HG03378 (cell line): Measurements from ENCODE around the gene TLCD3A.
"Not testable (repeated sequence)": the region's sequence is repeated elsewhere in the genome, so short reads cannot be mapped to it uniquely, and the experiment has no call there.

Experiments used
- ATAC-seq: cut with Tn5 transposase; IDR thresholded peaks from one replicate; pipeline ENCODE4 v1.9.1; 2021; ENCODE audit warnings: mild to moderate bottlenecking, moderate library complexity; ENCODE audit not compliant: unreplicated experiment

TLCD3A gene

GRCh38 chr17:746783-747629 is 14.6 kb downstream of the TLCD3A start:
- no peak for ATAC-seq

- not testable (repeated sequence) for ATAC-seq
Observed at GRCh38 chr17:748604-749003, 16.2 kb downstream of the TLCD3A start.

DNA sequence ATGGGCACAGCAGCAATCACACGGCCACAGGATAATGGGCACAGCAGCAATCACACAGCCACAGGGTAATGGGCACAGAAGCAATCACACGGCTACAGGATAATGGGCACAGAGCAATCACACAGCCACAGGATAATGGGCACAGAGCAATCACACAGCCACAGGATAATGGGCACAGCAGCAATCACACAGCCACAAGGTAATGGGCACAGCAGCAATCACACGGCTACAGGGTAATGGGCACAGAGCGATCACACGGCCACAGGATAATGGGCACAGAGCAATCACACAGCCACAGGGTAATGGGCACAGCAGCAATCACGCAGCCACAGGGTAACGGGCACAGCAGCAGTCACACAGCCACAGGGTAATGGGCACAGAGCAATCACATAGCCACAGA is 17.0 kb downstream of the TLCD3A start:
- not testable (repeated sequence) for ATAC-seq

DNA sequence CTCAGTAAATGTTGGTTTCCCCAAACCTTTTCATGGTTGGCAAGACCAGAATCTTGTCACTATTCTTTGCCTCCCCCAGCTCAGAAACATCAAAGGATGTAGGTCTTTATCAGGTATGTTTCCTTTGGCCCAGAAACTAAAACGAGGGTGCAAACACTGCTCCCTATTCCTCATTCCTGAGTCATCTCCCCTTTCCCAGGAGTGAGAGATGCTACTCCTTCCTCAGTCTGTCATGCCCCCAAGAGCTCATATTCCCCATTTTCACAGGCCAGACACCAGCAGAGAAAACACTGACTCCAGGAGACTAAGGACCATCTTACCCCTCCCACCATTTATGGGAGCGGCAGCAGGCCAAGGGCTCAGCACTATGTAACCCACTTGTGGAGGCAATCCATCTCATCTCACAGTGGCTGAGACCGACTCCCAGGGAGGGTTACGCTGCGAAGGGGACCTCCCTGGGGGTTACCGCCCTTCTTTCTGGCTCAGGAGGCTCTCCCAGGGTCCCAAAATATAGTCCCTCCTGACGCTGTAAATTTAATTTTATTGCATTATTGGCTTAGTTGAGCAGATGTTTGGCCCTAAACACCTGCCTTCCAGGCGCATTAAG is 18.1 kb downstream of the TLCD3A start:
- no peak for ATAC-seq

GRCh38 chr17:751269-752001 is 19.0 kb downstream of the TLCD3A start:
- ATAC-seq = peak; percentile 38

DNA sequence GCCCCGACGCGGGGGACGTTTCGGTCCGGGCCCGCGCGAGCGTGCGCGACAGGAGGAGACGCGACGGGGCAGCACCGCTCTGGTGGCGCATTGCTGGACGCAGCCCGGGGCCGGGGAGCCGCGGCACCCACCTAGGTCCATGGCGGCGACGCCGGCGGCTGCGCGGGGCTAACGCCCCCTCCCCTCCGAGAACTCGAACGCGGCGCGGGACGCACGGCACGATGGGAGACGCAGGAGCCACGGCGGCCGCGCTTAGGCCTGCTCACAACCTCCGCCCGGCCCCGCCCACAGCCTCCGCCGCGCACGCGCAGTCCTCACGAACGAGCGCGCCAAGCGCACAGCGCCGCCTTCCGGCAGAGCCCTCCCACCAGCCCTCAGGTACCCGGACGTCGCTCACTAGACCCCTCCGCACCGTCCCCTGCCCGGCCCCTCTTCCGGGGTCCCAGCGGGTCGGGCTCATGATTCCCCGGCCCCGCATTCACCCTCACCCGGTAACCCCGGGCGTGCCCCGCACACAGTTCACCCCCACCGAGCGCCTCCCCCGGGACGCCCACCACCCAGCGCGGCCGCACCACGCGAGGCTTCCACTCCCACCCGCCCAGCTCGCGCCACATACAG is 19.7 kb downstream of the TLCD3A start, which contains the start of gene GEMIN4:
GEMIN4 (minus strand) TSS at position 263 of the 618 bp plus-strand sequence; CDS start at position 141, 122 bp downstream.
- ATAC-seq = peak; percentile 56

DNA sequence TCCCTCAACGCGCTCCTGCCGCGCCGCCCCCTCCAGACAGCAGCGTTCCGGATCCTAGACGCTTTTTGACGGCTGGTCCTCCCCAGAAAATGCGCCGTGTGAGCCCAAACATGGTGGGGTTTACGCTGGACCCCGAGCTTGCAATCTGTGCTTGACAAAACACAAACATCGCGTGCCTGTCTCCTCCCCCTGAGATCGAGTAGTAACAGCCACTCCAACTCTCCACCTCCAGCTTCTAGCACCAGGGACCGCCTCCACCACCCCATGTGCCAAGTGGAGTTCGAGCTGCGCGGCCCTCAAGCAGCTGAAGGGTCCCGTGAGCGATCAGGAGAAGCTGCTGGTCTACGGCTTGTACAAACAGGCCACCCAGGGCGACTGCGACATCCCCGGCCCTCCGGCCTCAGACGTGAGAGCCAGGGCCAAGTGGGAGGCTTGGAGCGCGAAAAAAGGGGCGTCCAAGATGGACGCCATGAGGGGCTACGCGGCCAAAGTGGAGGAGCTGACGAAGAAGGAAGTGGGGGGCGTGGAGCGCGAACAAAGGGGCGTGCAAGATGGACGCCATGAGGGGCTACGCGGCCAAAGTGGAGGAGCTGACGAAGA is 20.3 kb downstream of the TLCD3A start:
- no peak for ATAC-seq

- ATAC-seq = no peak
Observed at GRCh38 chr17:753418-753817, 21.0 kb downstream of the TLCD3A start.

DNA sequence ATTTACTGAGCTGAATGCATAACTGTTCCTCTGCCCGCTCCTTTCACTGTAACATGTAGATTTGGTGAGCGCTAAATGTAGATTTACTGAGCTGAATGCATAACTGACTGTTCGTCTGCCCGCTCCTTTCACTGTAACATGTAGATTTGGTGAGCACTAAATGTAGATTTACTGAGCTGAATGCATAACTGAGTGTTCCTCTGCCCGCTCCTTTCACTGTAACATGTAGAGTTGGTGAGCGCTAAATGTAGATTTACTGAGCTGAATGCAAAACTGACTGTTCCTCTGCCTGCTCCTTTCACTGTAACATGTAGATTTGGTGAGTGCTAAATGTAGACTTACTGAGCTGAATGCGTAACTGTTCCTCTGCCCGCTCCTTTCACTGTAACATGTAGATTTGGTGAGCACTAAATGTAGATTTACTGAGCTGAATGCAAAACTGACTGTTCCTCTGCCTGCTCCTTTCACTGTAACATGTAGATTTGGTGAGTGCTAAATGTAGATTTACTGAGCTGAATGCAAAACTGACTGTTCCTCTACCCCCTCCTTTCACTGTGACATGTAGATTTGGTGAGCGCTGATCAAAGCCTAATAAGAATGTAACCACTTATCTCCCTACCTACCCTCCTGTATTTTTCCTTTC is 23.0 kb downstream of the TLCD3A start:
- not testable (repeated sequence) for ATAC-seq

GRCh38 chr17:756010-756567 is 23.7 kb downstream of the TLCD3A start:
- ATAC-seq = not testable (repeated sequence)

DNA sequence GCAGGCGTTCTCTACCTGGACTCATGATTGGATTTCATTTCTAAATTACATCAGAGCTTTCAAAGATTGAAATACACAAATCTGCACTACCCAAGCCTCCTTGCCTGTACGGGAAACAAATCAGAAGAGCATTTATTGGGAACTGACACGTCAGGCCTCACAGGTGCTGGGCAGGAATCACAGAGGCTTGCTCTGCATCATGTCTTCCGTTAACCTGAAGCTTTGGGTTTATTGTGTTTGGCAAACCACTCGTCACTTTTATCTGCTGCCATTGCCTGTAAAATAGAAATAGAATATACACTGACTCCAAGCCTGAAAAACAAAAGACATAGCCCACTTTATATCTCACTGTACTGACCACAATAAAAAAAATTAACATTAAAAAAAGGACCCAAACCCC is 27.6 kb downstream of the TLCD3A start:
- ATAC-seq = no peak

- no peak for ATAC-seq
Observed at GRCh38 chr17:760371-760770, 28.0 kb downstream of the TLCD3A start.

DNA sequence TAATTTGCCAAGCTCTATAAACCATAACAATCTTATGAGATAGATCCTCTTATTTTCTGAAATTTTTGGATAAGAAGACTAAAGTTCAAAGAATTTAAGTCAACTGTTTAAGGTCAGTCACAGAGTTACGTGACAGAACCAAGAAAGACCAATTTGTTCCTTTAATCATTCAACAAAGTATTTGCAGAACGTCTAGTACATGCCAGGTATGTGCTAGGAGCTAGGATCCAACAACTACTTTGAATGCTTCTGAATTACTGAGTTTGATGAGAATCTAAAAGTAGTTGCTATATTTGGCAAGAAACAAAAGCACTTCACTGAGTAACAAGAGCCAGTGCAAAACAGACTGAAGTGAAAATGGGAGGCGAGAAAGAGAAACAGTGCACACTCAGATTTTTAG is 34.7 kb downstream of the TLCD3A start:
- ATAC-seq = no peak

DNA sequence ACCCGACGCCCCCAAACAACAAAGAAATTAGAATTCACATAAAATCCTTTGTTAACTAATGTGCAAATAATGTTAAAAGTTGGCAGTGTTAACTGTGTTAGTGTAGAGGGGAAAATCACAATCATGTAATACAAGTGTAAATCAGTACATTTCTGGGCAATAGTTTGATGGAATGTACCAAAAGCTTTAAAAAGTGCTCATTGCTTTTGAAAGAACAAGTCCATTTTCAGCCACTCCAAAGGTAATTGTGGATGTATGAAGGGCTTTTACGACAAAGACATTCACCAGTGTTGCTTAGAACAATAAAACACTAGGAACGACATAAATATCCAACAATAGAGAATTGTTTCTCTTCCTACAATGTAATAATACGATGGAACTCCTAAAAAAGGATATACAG is 40.6 kb downstream of the TLCD3A start:
- ATAC-seq = no peak

- no peak for ATAC-seq
Observed at GRCh38 chr17:773467-774312, 41.3 kb downstream of the TLCD3A start.

DNA sequence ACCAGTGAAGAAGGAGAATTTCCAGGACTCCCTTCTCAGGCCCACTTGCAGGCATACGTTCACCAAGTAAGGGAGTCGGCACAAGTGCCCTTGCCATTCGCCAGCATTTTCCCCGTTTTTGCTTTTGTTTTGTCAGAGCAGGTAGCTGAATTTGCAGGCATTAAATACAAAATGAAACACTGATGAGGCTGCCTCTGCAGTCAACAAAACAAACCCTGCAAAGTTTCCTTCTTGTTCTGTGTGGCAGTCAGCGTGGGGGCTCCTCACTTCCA is 41.9 kb downstream of the TLCD3A start:
- ATAC-seq = no peak

DNA sequence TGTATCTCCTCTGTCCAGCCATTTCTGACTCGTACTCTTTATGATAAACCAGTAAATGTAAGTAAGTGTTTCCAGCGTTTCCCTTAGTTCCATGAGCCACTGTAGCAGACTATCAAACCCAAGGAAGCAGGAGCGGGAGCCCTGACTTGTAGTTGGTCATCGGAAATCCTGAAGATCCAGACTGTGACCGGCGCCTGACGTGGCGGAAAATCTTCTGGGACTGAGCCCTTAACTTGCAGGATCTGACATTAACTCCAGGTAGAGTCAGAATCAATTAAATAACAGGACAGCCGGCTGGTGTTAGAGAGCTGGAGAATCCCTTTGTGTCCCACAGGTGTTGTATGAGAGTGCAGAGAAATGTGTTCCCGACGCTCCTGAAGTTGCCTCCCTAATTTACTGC is 45.7 kb downstream of the TLCD3A start:
- no peak for ATAC-seq

GRCh38 chr17:781805-782731 is 49.7 kb downstream of the TLCD3A start, which contains the start of the genes GLOD4 and MRM3:
TSS of gene GLOD4 (minus strand) at chr17:782280. CDS start at chr17:782255, 25 bp downstream.
TSS of gene MRM3 (plus strand) at chr17:782353. CDS start at chr17:782379, 26 bp downstream.
- peak; percentile 67 for ATAC-seq
